Measurements from ENCODE around the gene MRPL55.

Gene MRPL55

DNA sequence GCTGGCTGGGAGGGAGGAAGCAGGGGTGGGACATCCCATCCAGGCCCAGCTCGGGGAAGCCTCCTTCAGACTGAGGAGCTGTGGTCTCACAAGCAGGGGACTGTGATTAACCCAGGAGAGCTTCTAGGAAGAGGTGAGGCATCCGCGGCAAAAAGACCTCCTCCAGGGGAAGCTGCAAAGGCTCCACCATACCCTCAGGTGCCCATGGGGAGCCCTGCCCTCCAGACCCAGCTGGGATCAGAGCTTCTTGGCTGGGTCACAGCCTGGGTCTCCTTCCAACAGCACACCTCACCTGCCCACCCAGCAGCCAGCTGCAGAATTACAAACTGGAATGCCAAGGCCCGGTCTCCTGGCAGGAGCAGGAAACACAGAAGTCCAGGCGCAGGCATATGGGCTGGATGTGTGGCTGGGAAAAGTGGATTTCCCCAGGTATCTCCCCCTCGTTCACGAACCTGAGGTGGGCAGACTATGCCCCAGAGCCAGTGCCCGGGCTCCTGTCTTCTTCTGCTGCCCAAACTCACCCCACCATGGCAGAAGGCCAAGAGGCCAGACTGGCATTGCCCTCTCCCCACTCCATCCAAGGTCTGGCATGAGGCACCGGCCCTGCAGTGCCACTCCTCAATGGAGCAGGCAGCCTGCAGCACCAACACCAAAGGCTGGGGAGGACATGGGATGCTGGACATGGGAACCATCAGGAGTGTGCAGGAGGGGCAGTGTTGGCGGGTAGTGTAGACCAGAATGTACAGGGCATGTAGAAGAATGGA lies 42.0 kb downstream of the MRPL55 start:
- no peak for DNase-seq

GRCh38 chr1:228066416-228066815 lies 42.7 kb downstream of the MRPL55 start:
- no peak for DNase-seq

- DNase-seq = no peak
These were observed 43.4 kb downstream of the MRPL55 start for GRCh38 chr1:228065543-228066347.

DNA sequence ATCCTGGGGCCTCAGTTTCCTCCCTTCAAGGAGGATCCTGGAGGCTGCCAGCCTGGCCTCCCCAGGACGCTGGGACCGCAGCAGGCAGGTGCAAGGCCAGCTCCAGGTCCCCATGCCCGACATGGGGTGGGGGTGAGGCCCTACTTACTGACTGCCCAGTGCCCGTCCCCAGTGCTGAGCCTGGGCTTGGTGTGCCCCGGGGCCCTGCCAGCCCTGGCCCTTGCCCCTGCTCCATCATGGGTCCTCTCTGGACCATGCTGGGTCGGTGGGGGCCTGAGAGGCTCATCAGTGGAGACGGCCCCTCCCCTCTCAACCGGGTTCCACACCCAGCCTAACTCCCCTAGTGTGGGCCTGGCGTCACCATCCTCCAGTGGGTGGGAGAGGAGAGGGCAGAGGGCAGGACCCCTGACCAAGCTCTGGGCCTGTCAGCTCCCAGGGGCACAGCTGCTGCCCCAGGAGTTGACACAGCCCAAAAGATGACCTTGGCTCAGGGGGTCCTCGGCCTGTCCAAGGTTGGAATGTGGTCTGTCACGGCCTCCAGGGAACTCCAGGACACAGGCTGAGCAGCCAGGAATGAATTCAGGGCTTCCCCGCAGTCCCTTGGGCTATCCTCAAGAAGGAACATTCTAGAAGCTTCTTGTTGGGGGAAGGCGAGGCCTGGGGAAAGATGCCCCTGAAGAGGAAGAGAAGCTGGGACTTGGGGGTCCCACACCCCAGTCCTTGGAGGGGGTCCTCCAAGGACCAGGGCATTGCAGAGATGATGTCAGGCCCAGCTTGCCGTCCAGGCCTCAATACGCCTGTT lies 44.2 kb downstream of the MRPL55 start:
- DNase-seq = no peak

DNA sequence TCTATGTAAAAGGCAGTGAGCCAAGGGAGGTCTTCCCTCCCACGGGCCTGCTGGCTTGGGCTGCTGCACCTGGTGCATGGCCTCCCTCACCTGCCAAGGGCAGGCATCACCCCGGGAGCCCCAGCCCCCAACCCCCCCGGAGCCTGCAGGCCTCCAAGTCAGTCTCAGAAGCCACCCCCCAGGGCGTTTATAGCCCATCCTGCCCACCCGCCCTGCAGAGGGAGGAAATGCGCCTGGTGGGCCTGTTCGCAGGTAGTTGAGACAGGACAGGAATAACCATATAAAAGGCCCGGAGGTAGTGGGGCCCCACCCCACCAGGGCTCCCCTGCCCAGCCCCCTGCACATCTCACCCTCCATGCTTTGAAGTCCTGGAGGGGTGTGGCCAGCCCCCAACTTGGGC lies 44.8 kb downstream of the MRPL55 start:
- no peak for DNase-seq

DNA sequence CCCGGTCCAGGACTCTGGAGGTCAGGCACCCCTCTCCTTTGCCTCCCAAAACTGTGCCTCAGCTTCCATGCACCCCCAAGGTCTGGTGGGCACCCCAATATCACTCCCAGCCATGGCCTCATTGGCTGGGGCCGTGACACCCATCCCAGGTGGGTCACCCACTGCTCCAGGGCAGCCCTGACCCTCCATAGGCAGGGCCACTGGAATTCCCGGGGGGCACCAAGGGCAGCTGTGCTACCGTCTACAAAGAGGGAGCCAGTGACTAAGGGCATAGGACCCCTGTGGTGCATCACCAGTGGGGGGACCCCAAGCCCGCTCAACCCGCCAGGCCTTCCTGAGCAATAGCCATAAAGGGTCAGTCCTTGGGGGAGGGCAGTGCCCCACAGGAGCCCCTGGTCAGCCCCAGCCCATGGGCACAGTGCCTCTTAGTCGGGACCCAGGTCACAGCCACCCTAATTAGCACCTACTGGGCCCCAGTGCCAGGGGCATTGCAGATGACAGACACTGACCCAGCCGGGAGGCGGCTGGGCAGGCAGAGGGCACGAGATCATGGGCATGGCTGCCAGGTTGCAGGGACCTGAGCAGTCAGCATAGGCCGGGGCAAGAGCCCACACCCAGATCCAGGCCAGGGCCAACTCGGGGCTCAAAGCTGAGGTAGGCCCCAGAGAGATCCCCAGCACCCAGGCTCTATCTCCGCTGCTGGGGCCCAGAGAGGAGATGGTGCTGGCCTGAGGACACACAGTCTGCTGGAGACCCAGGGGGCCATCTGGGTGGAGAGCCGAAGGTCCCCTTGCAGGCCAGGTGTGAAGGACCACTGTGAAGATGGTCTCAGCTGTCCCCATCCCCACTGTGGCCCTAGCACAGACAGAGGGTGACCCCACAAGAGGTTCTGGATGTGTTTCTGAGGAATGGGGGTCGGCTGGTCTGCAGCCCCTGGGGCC lies 45.6 kb downstream of the MRPL55 start:
- DNase-seq = no peak

DNA sequence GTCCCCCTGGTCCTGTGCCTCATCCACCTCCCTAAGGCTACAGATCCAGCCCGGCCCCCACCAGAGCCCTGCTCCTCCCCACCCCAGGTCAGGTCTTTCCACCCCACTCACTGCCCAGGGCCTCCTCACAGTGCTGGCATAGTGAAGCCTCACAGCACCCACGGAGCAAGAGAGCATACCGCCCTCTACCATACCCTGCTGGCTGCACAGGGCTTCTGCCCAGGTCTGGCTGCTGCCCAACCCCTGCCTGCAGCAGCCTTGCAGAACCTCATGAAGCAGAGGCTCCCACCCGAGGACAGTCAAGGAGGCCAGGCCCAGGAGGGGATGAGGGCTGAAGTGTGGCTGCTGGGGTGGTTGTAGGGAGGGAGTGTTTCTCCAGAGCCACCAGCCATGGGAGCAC lies 46.3 kb downstream of the MRPL55 start:
- DNase-seq = no peak

- no peak for DNase-seq
These were observed 46.9 kb downstream of the MRPL55 start for GRCh38 chr1:228062085-228062791.

- DNase-seq = no peak
These were observed 47.6 kb downstream of the MRPL55 start for GRCh38 chr1:228061411-228062084.

DNA sequence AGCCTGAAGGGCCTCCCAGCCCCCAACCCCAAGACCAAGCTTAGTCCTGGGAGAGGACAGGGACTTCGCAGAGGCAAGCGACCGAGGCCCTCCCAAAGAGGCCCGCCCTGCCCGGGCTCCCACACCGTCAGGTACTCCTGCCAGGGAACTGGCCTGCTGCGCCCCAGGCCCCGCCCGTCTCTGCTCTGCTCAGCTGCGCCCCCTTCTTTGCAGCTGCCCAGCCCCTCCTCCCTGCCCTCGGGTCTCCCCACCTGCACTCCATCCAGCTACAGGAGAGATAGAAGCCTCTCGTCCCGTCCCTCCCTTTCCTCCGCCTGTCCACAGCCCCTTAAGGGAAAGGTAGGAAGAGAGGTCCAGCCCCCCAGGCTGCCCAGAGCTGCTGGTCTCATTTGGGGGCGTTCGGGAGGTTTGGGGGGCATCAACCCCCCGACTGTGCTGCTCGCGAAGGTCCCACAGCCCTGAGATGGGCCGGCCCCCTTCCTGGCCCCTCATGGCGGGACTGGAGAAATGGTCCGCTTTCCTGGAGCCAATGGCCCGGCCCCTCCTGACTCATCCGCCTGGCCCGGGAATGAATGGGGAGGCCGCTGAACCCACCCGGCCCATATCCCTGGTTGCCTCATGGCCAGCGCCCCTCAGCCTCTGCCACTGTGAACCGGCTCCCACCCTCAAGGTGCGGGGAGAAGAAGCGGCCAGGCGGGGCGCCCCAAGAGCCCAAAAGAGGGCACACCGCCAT lies 48.5 kb downstream of the MRPL55 start:
- DNase-seq = no peak

DNA sequence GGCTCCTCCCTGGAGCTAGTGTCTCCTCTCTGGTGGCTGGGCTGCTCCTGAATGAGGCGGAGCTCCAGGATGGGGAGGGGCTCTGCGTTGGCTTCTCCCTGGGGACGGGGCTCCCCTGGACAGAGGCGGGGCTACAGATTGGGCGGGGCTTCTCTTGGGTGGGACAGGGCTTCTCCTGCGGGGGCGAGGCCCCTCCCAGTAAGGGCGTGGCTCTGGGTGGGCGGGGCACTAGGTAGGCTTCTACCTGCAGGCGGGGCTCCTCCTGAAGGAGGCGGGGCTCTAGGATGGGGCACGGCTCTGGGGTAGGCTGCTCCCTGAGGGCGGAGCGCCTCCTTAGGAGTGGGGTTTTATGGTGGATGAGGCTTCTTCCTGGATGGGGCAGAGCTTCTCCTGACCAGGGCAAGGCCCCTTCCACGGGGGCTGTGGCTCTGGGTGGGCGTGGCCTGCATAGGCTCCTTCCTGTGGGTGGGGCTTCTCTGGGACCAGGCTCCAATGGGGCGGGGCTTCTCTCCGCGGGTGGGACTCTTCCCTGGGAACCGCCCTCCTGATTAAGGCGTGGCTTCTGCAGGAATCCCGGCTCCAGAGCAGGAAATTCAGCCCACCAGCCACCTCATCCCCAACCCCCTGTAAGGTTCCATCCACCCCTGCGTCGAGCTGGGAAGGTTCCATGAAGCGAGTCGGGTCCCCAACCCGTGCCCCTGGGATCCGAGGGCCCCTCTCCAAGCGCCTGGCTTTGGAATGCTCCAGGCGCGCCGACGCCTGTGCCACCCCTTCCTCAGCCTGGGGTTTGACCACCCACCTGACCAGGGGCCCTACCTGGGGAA lies 49.3 kb downstream of the MRPL55 start:
- DNase-seq = peak in 2 of 4 experiments; percentile 42 to 45

DNA sequence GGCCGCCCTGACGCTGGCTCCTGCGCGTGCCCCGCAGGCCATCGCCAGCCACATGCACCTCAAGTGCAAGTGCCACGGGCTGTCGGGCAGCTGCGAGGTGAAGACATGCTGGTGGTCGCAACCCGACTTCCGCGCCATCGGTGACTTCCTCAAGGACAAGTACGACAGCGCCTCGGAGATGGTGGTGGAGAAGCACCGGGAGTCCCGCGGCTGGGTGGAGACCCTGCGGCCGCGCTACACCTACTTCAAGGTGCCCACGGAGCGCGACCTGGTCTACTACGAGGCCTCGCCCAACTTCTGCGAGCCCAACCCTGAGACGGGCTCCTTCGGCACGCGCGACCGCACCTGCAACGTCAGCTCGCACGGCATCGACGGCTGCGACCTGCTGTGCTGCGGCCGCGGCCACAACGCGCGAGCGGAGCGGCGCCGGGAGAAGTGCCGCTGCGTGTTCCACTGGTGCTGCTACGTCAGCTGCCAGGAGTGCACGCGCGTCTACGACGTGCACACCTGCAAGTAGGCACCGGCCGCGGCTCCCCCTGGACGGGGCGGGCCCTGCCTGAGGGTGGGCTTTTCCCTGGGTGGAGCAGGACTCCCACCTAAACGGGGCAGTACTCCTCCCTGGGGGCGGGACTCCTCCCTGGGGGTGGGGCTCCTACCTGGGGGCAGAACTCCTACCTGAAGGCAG lies 50.0 kb downstream of the MRPL55 start:
- DNase-seq = peak in 1 of 4 experiments; percentile 49

DNA sequence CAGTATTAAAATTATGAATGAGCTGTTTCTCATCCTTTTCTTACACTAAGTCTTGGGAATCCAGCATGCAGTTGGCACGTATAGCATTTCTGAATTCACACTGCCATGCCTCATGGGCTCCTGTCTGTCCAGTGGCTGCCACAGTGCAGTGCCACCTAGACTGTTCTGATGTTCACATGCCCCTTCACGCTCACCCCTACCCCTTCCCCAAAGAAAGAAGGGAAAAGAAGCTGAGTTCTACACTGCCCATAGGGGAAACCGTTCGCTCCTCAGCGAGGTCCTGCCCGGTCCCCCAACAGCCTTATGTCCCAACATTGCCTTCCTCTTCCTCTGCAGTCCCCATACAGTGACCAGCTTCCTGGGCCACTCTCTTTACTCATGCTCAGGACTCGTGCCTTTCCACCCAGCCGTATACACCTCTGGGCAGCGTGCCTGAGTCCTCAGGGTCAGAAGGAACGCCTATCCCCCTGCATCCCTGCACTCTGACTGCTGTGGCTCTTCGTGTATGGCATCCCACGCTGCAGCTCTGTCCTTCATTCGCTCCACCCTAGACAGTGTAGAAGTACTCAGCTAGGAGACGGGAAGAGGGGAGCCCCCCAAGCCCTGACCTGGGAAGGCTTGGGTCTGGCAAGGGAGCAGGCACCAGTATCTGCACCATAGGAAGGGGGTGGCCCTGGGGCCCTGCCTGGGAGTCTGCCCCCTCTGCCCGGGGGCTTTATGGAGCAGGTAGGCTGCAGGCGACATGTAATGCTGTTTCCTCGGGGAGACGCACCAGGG lies 50.7 kb downstream of the MRPL55 start:
- no peak for DNase-seq
